ENCODE measurements around the gene UBB.
A peak's percentile ranks its signal among the peaks of the same experiment; 100 is the strongest.

Gene UBB

GRCh38 chr17:16352667-16353316 lies 28.1 kb upstream of the UBB start:
- H3K9ac ChIP-seq (ENCODE audit: low read depth, low read length), result peak overlapping the region; percentile 76
- no peaks in the 10 kb centered on the region for H3K4me1 ChIP-seq (ENCODE audit: control insufficient read depth, insufficient read depth, low read length)
- peak overlapping the region; percentile 84 for H3K4me3 ChIP-seq (ENCODE audit: low read depth, low read length)
- H3K27me3 ChIP-seq (ENCODE audit: control insufficient read depth, insufficient read depth, low read length), result peaks cover 22% of the 10 kb centered on the region
- peaks cover 7% of the 10 kb centered on the region for H3K36me3 ChIP-seq (ENCODE audit: control insufficient read depth, insufficient read depth, low read length)
- no peaks in the 10 kb centered on the region for H3K9me3 ChIP-seq (ENCODE audit: control insufficient read depth, insufficient read depth, low read length)

- H3K9ac ChIP-seq (ENCODE audit: low read depth, low read length), result peak within 1 kb of the TSS; percentile 76
Observed at GRCh38 chr17:16353317-16354174, 27.3 kb upstream of the UBB start, which contains the start of gene CENPV. Gene CENPV, minus strand, starts transcription at chr17:16353469. Its CDS starts 33 bp downstream, at chr17:16353436.

GRCh38 chr17:16354585-16354984 lies 26.3 kb upstream of the UBB start:
- peaks cover 22% of the 10 kb centered on the region for H3K27me3 ChIP-seq (ENCODE audit: control insufficient read depth, insufficient read depth, low read length)

More at GRCh38 chr17:16353317-16354174, 27.3 kb upstream of the UBB start, which contains the start of gene CENPV:
- no peaks in the 10 kb centered on the region for H3K9me3 ChIP-seq (ENCODE audit: control insufficient read depth, insufficient read depth, low read length)
- peak within 1 kb of the TSS; percentile 84 for H3K4me3 ChIP-seq (ENCODE audit: low read depth, low read length)
- H3K27me3 ChIP-seq (ENCODE audit: control insufficient read depth, insufficient read depth, low read length), result peaks cover 22% of the 10 kb centered on the region
- H3K36me3 ChIP-seq (ENCODE audit: control insufficient read depth, insufficient read depth, low read length), result peaks cover 5% of the 10 kb centered on the region
- no peaks in the 10 kb centered on the region for H3K4me1 ChIP-seq (ENCODE audit: control insufficient read depth, insufficient read depth, low read length)

GRCh38 chr17:16358394-16358793 lies 22.5 kb upstream of the UBB start:
- H3K4me1 ChIP-seq (ENCODE audit: control insufficient read depth, insufficient read depth, low read length), result no peaks in the 10 kb centered on the region
- H3K36me3 ChIP-seq (ENCODE audit: control insufficient read depth, insufficient read depth, low read length), result no peaks in the 10 kb centered on the region
- H3K9ac ChIP-seq (ENCODE audit: low read depth, low read length), result no peak overlapping the region
- H3K27me3 ChIP-seq (ENCODE audit: control insufficient read depth, insufficient read depth, low read length), result peaks cover 13% of the 10 kb centered on the region
- no peaks in the 10 kb centered on the region for H3K9me3 ChIP-seq (ENCODE audit: control insufficient read depth, insufficient read depth, low read length)
- no peak overlapping the region for H3K4me3 ChIP-seq (ENCODE audit: low read depth, low read length)

More at GRCh38 chr17:16354585-16354984, 26.3 kb upstream of the UBB start:
- Histone ChIP-seq H3K36me3 (ENCODE audit: control insufficient read depth, insufficient read depth, low read length) (no peaks in the 10 kb centered on the region), H3K9me3 (ENCODE audit: control insufficient read depth, insufficient read depth, low read length) (no peaks in the 10 kb centered on the region), H3K4me1 (ENCODE audit: control insufficient read depth, insufficient read depth, low read length) (no peaks in the 10 kb centered on the region), H3K9ac (ENCODE audit: low read depth, low read length) (no peak overlapping the region), H3K4me3 (ENCODE audit: low read depth, low read length) (no peak overlapping the region)

- H3K4me3 ChIP-seq (ENCODE audit: low read depth, low read length), result no peak overlapping the region
- no peaks in the 10 kb centered on the region for H3K9me3 ChIP-seq (ENCODE audit: control insufficient read depth, insufficient read depth, low read length)
- H3K4me1 ChIP-seq (ENCODE audit: control insufficient read depth, insufficient read depth, low read length), result no peaks in the 10 kb centered on the region
- H3K9ac ChIP-seq (ENCODE audit: low read depth, low read length), result no peak overlapping the region
- H3K27me3 ChIP-seq (ENCODE audit: control insufficient read depth, insufficient read depth, low read length), result peaks cover 3% of the 10 kb centered on the region
- H3K36me3 ChIP-seq (ENCODE audit: control insufficient read depth, insufficient read depth, low read length), result no peaks in the 10 kb centered on the region
Observed at GRCh38 chr17:16361874-16362273, 19.0 kb upstream of the UBB start.

- Histone ChIP-seq H3K9ac (ENCODE audit: low read depth, low read length) (no peak overlapping the region), H3K9me3 (ENCODE audit: control insufficient read depth, insufficient read depth, low read length) (no peaks in the 10 kb centered on the region)
Observed at GRCh38 chr17:16363749-16364536, 16.9 kb upstream of the UBB start.

GRCh38 chr17:16364625-16365024 lies 16.3 kb upstream of the UBB start:
- no peak overlapping the region for H3K9ac ChIP-seq (ENCODE audit: low read depth, low read length)
- no peak overlapping the region for H3K4me3 ChIP-seq (ENCODE audit: low read depth, low read length)
- no peaks in the 10 kb centered on the region for H3K4me1 ChIP-seq (ENCODE audit: control insufficient read depth, insufficient read depth, low read length)
- H3K36me3 ChIP-seq (ENCODE audit: control insufficient read depth, insufficient read depth, low read length), result no peaks in the 10 kb centered on the region
- H3K27me3 ChIP-seq (ENCODE audit: control insufficient read depth, insufficient read depth, low read length), result no peaks in the 10 kb centered on the region
- no peaks in the 10 kb centered on the region for H3K9me3 ChIP-seq (ENCODE audit: control insufficient read depth, insufficient read depth, low read length)

More at GRCh38 chr17:16363749-16364536, 16.9 kb upstream of the UBB start:
- H3K27me3 ChIP-seq (ENCODE audit: control insufficient read depth, insufficient read depth, low read length), result no peaks in the 10 kb centered on the region
- H3K4me1 ChIP-seq (ENCODE audit: control insufficient read depth, insufficient read depth, low read length), result no peaks in the 10 kb centered on the region
- no peaks in the 10 kb centered on the region for H3K36me3 ChIP-seq (ENCODE audit: control insufficient read depth, insufficient read depth, low read length)
- H3K4me3 ChIP-seq (ENCODE audit: low read depth, low read length), result no peak overlapping the region

GRCh38 chr17:16371742-16372141 lies 9.1 kb upstream of the UBB start:
- Histone ChIP-seq H3K4me3 (ENCODE audit: low read depth, low read length) (no peak overlapping the region), H3K27me3 (ENCODE audit: control insufficient read depth, insufficient read depth, low read length) (no peaks in the 10 kb centered on the region), H3K36me3 (ENCODE audit: control insufficient read depth, insufficient read depth, low read length) (no peaks in the 10 kb centered on the region), H3K4me1 (ENCODE audit: control insufficient read depth, insufficient read depth, low read length) (no peaks in the 10 kb centered on the region), H3K9ac (ENCODE audit: low read depth, low read length) (no peak overlapping the region), H3K9me3 (ENCODE audit: control insufficient read depth, insufficient read depth, low read length) (no peaks in the 10 kb centered on the region)

- Histone ChIP-seq H3K4me1 (ENCODE audit: control insufficient read depth, insufficient read depth, low read length) (no peaks in the 10 kb centered on the region), H3K4me3 (ENCODE audit: low read depth, low read length) (no peak overlapping the region), H3K9me3 (ENCODE audit: control insufficient read depth, insufficient read depth, low read length) (no peaks in the 10 kb centered on the region), H3K9ac (ENCODE audit: low read depth, low read length) (no peak overlapping the region), H3K36me3 (ENCODE audit: control insufficient read depth, insufficient read depth, low read length) (no peaks in the 10 kb centered on the region), H3K27me3 (ENCODE audit: control insufficient read depth, insufficient read depth, low read length) (no peaks in the 10 kb centered on the region)
Observed at GRCh38 chr17:16374146-16374938, 6.5 kb upstream of the UBB start.

GRCh38 chr17:16377941-16378341 lies 3.0 kb upstream of the UBB start:
- Histone ChIP-seq H3K9ac (ENCODE audit: low read depth, low read length) (no peak overlapping the region), H3K4me3 (ENCODE audit: low read depth, low read length) (no peak overlapping the region), H3K27me3 (ENCODE audit: control insufficient read depth, insufficient read depth, low read length) (no peaks in the 10 kb centered on the region), H3K36me3 (ENCODE audit: control insufficient read depth, insufficient read depth, low read length) (peaks cover 4% of the 10 kb centered on the region), H3K9me3 (ENCODE audit: control insufficient read depth, insufficient read depth, low read length) (no peaks in the 10 kb centered on the region), H3K4me1 (ENCODE audit: control insufficient read depth, insufficient read depth, low read length) (no peaks in the 10 kb centered on the region)
